K562 (cell line): ENCODE data around the gene ERICH2. TPM values are rescaled to one million over a fixed set of nuclear protein-coding genes. Genes with fewer than 3 reads are reported as not detected.

Experiments
- ATAC-seq: fragments of 200-7000 bp; cut with Tn5 transposase; 3 replicates; pipeline ENCODE4 v1.9.1; 2020; ENCODE audit warnings: moderate library complexity
- BruUV-seq: library from RNA; stranded (reverse); fragments of 400-500 nt; replicated peaks from 2 replicates; lab custom pipeline; 2021; lab: Mats Ljungman, UMichigan
- CTCF ChIA-PET: fragments of 300-600 bp; formaldehyde crosslinking; extraction: SDS; loops from one replicate; lab custom pipeline; 2021; ENCODE audit warnings: low intra/inter-chr PET ratio; lab: Yijun Ruan, JAX
- POLR2A ChIA-PET: fragments of 300-600, 350-650 bp; sonication (Branson Sonifier 250); formaldehyde crosslinking; extraction: SDS; loops from one replicate; lab custom pipeline; 2021; ENCODE audit warnings: antibody characterized with exemption, inconsistent platforms; lab: Yijun Ruan, JAX
- DNase-seq, 4 experiments: peaks; one replicate each; pipeline versions ENCODE4 v3.0.0 to v3.0.0-alpha.2; 2011 to 2018; ENCODE audit warnings: low spot score in 3 of 4, mixed read lengths in 3 of 4; ENCODE audit errors: extremely low read depth in 1 of 4
- FAIRE-seq: peaks from 2 replicates; lab custom pipeline; 2011; peaks lifted over from hg19 to GRCh38; lab: Jason Lieb, UNC
- H2AFZ ChIP-seq: 2 replicates; pipeline ENCODE4 v1.6.0; 2011; ENCODE audit warnings: low read depth, low read length, control low read depth, inconsistent platforms
- H3K27ac ChIP-seq: fragments of 200-600 bp; 3 replicates; pipeline ENCODE4 v1.8.0; 2011; ENCODE audit warnings: low read depth, mild to moderate bottlenecking, control low read depth, inconsistent platforms, low read length, moderate library complexity, mixed read lengths; ENCODE audit errors: extremely low read depth
- H3K27me3 ChIP-seq, 2 experiments: fragments of 300-600 bp in 1 of 2; 2 replicates in 1 of 2; 3 replicates in 1 of 2; pipeline versions ENCODE4 v1.6.0 to v1.8.0; 2011; ENCODE audit warnings: inconsistent platforms in 2 of 2, low read length in 2 of 2, mild to moderate bottlenecking in 1 of 2, mixed read lengths in 1 of 2, moderate library complexity in 1 of 2; ENCODE audit not compliant: control insufficient read depth in 2 of 2, insufficient read depth in 2 of 2
- H3K36me3 ChIP-seq: fragments of 300-600 bp; 3 replicates; pipeline ENCODE4 v1.8.0; 2011; ENCODE audit warnings: mild to moderate bottlenecking, low read length, inconsistent platforms; ENCODE audit not compliant: control insufficient read depth, insufficient read depth
- H3K4me1 ChIP-seq, 2 experiments: fragments of 200-600 bp in 1 of 2; replicated peaks in 1 of 2; 2 replicates in 1 of 2; 3 replicates in 1 of 2; pipeline versions ENCODE4 v1.5.1 to v1.8.0; 2011; ENCODE audit warnings: inconsistent platforms in 2 of 2, low read length in 2 of 2, mild to moderate bottlenecking in 1 of 2, mixed read lengths in 1 of 2, moderate library complexity in 1 of 2; ENCODE audit not compliant: control insufficient read depth in 2 of 2, insufficient read depth in 2 of 2
- H3K4me2 ChIP-seq: 2 replicates; pipeline ENCODE4 v1.6.1; 2011; ENCODE audit warnings: low read length, control low read depth, inconsistent platforms, mixed read lengths; ENCODE audit not compliant: insufficient read depth
- H3K4me3 ChIP-seq: fragments of 200-600 bp; sonication (generic), shearing (Covaris generic); 2 replicates; pipeline ENCODE4 v1.5.1; 2016; ENCODE audit warnings: control low read depth, inconsistent platforms
- H3K79me2 ChIP-seq: fragments of 200-600 bp; 3 replicates; pipeline ENCODE4 v1.8.0; 2011; ENCODE audit warnings: low read length, inconsistent platforms; ENCODE audit not compliant: control insufficient read depth, insufficient read depth
- H3K9ac ChIP-seq, 2 experiments: 2 replicates each; pipeline versions ENCODE4 v1.6.0 to v1.6.1; 2011; ENCODE audit warnings: low read depth in 2 of 2, low read length in 2 of 2, control low read depth in 1 of 2, inconsistent platforms in 1 of 2, mild to moderate bottlenecking in 1 of 2, mixed read lengths in 1 of 2; ENCODE audit not compliant: insufficient read depth in 1 of 2
- H3K9me1 ChIP-seq: one replicate; pipeline ENCODE4 v1.6.0; 2011; ENCODE audit warnings: inconsistent platforms, mild to moderate bottlenecking, low read length, moderate library complexity; ENCODE audit not compliant: control insufficient read depth, insufficient read depth
- H3K9me3 ChIP-seq: replicated peaks from 2 replicates; pipeline ENCODE4 v1.5.1; 2011; ENCODE audit warnings: low read depth, low read length, inconsistent platforms; ENCODE audit not compliant: control insufficient read depth, insufficient read depth
- H4K20me1 ChIP-seq: replicated peaks from 2 replicates; pipeline ENCODE4 v1.6.1; 2011; ENCODE audit warnings: low read length, inconsistent platforms, mixed read lengths; ENCODE audit not compliant: control insufficient read depth, insufficient read depth
- ARID3A ChIP-seq: IDR thresholded peaks from 2 replicates; pipeline ENCODE4 v1.6.1; 2012; ENCODE audit warnings: low read depth, low read length, improper control_type of control experiment, borderline replicate concordance
- BRD9 ChIP-seq: fragments of 450-650 bp; IDR thresholded peaks from 2 replicates; pipeline ENCODE4 v1.6.1; 2018; ENCODE audit warnings: low read depth; ENCODE audit not compliant: partially characterized antibody
- CXXC5 ChIP-seq: fragments of 250-450 bp; sonication (Bioruptor Pico); IDR thresholded peaks from 2 replicates; pipeline ENCODE4 v1.8.0; 2022; ENCODE audit warnings: inconsistent platforms, mild to moderate bottlenecking, moderate library complexity
- HDAC8 ChIP-seq: fragments of 450-650 bp; IDR thresholded peaks from 2 replicates; pipeline ENCODE4 v1.6.1; 2016; ENCODE audit warnings: mild to moderate bottlenecking, missing genetic modification characterization, moderate library complexity, missing compliant biosample characterization
- IRF9 ChIP-seq: fragments of 450-650 bp; IDR thresholded peaks from 2 replicates; pipeline ENCODE4 v1.6.1; 2016; ENCODE audit warnings: missing biosample characterization, missing genetic modification characterization
- JUND ChIP-seq, 2 experiments: IDR thresholded peaks; 2 replicates in 1 of 2; 3 replicates in 1 of 2; pipeline ENCODE4 v1.6.1; 2011; ENCODE audit warnings: borderline replicate concordance in 2 of 2, low read depth in 2 of 2, low read length in 2 of 2, improper control_type of control experiment in 1 of 2, missing biosample characterization in 1 of 2, missing genetic modification characterization in 1 of 2, missing genetic modification reagents in 1 of 2
- LCOR ChIP-seq: sonication (generic); formaldehyde crosslinking; IDR thresholded peaks from 2 replicates; pipeline ENCODE4 v1.8.0; 2022; ENCODE audit warnings: mild to moderate bottlenecking, missing genetic modification reagents
- POLR2AphosphoS5 ChIP-seq: IDR thresholded peaks from 2 replicates; pipeline ENCODE4 v1.6.1; 2011; ENCODE audit warnings: mild to moderate bottlenecking, low read depth, low read length, moderate library complexity; ENCODE audit not compliant: control insufficient read depth, insufficient read depth
- POLR3G ChIP-seq: IDR thresholded peaks from 2 replicates; pipeline ENCODE4 v1.6.1; 2011; ENCODE audit not compliant: insufficient read length, insufficient replicate concordance; ENCODE audit errors: extremely low read depth
- RB1 ChIP-seq: fragments of 450-650 bp; IDR thresholded peaks from 2 replicates; pipeline ENCODE4 v1.6.1; 2017; ENCODE audit warnings: low read depth, mild to moderate bottlenecking
- TSC22D4 ChIP-seq: fragments of 450-650 bp; IDR thresholded peaks from 2 replicates; pipeline ENCODE4 v1.6.1; 2016; ENCODE audit warnings: missing genetic modification characterization, missing biosample characterization, control low read depth
- ZC3H11A ChIP-seq: IDR thresholded peaks from 2 replicates; pipeline ENCODE4 v1.6.1; 2012; ENCODE audit warnings: low read depth, low read length, improper control_type of control experiment
- ZMIZ1 ChIP-seq, 2 experiments: fragments of 150-350 bp in 1 of 2; IDR thresholded peaks; 2 replicates each; pipeline ENCODE4 v1.6.1; 2012 to 2016; ENCODE audit warnings: low read depth in 2 of 2, low read length in 2 of 2, mild to moderate bottlenecking in 1 of 2, moderate library complexity in 1 of 2
- WGBS: fragments of 100-300 bp; shearing (Covaris generic); methylation state at CpG from one replicate; pipeline ENCODE4 v1.1.6; 2016; ENCODE audit warnings: low coverage, mixed read lengths; ENCODE audit not compliant: insufficient coverage; ENCODE audit errors: missing lambda C conversion rate; 5-methylcytosine and 5-hydroxymethylcytosine counted together
- in situ Hi-C: fragments of 300-500 bp; cut with MboI; formaldehyde crosslinking; loops from 4 replicates; pipeline ENCODE4 v1.15.0; 2018; ENCODE audit warnings: inconsistent platforms, mixed read lengths
- intact Hi-C: fragments of 100-400 bp; cut with micrococcal nuclease; formaldehyde crosslinking; loops from 2 replicates; pipeline ENCODE4 v1.14.2; 2022
- polyA plus RNA-seq, 8 experiments: library from polyadenylated mRNA; depleted of rRNA in 4 of 8; stranded (reverse) in 5 of 8; unstranded in 3 of 8; fragments of >200 nt; fragmentation: Nextera tagmentation in 2 of 8; fragmentation: Illumina TruSeq in 1 of 8; extraction: Ambion mirVana in 2 of 8; extraction: Trizol in 1 of 8; gene quantifications; 2 replicates each; pipeline versions ENCODE4 v1.2.1 to v1.2.3, GENCODE V29; 2011 to 2014; ENCODE audit warnings: inconsistent platforms in 1 of 8, missing spikeins in 1 of 8
- total RNA-seq, 7 experiments: library from RNA; depleted of rRNA in 6 of 7; stranded (reverse); fragments of >200 nt in 6 of 7; fragmentation: Illumina TruSeq in 2 of 7; extraction: Trizol in 2 of 7; gene quantifications; 2 replicates each; pipeline versions ENCODE4 v1.2.1 to v1.2.3, GENCODE V29; 2011 to 2021; ENCODE audit warnings: low replicate concordance in 1 of 7

ERICH2 gene
- total and polyA plus RNA-seq, 9 of the 15 experiments (the other 6 are each of a cell fraction or from before 2014, with no cell fraction given): 0.85 to 2.4 (median 1.6) TPM

- CTCF ChIA-PET: interaction anchor here (0.6 kb wide), 1 partner anchor 532 kb away, joined by 3 read pairs; no protein-coding TSS in a partner anchor
- Histone ChIP-seq H3K79me2 (0 out of 3 replicates have a peak, but pooled peaks cover 2% of the 10 kb centered on the region), H3K36me3 (no peaks in the 10 kb centered on the region), H3K9ac (peak overlapping the region; percentile 65 to 74; a peak in 3 of 4 replicates), H4K20me1 (no peaks in the 10 kb centered on the region), H3K27me3 (no peaks in the 10 kb centered on the region), H3K9me1 (no peaks in the 10 kb centered on the region), H3K4me3 (peak overlapping the region; percentile 22; the same call in 1 of the 2 replicates), H3K9me3 (no peaks in the 10 kb centered on the region), H3K4me1 (peaks cover 33 to 57% of the 10 kb centered on the region in 2 experiments; a peak in 4 of 5 replicates), H3K4me2 (peak overlapping the region; percentile 84), H2AFZ (peak overlapping the region; percentile 93), H3K27ac (peak overlapping the region; percentile 89)
- 6% methylated on average over 8 of the region's 8 CpGs for WGBS
- in situ Hi-C loops: no loop called here
- BruUV-seq: no TSS peak
- peak; percentile 88 for FAIRE-seq
- ATAC-seq: peak; percentile 89
- DNase-seq: peak; percentile 92 to 94 (median 92)
- intact Hi-C loops: loop anchor here (2.0 kb wide), 1 partner anchor 27 kb away; the partner anchor contains the start of gene ERICH2
- POLR2A ChIA-PET: interaction anchor here (0.6 to 1.9 kb wide), 8 partner anchors 19 to 1221 kb away, joined by 3 to 8 read pairs (median 4); partner anchors contain the start of gene ERICH2
- TF ChIP-seq HDAC8 (tag) (no peak), POLR3G (no peak), POLR2AphosphoS5 (peak; percentile 83), JUND (IDR thresholded peaks at IDR 0.05; ENCODE audit: borderline replicate concordance, low read depth, low read length) (peak; percentile 42; the same call in 1 of the 2 replicates), JUND (tag; IDR thresholded peaks at IDR 0.05; ENCODE audit: borderline replicate concordance, low read depth, low read length) (peak; percentile 23; the same call in 1 of the 3 replicates), RB1 (no peak), ZMIZ1 (IDR thresholded peaks at IDR 0.05; ENCODE audit: low read depth in 2 of 2, low read length in 2 of 2) (no peak; a peak in 1 of 4 replicates), ARID3A (peak; percentile 24; the same call in 1 of the 2 replicates), TSC22D4 (tag) (no peak), LCOR (CRISPR knock-in tag) (peak; percentile 64), CXXC5 (CRISPR knock-in tag) (0 out of 2 replicates have a peak, but pooled peaks have one; percentile 6), ZC3H11A (no peak), IRF9 (tag) (no peak), BRD9 (no peak)
These were observed 26.5 kb upstream of the ERICH2 start for GRCh38 chr2:170743530-170744239.
